ENCODE results near the gene SRPK1. TPM values are rescaled to one million over a fixed set of nuclear protein-coding genes. Genes with fewer than 3 reads are reported as not detected.

The SRPK1 gene
- total RNA-seq, 3 donors from 2014 or later (not counting 1 experiment from before 2014, with no cell fraction given), result 38.6 to 63.8 (median 43.2) TPM

DNA sequence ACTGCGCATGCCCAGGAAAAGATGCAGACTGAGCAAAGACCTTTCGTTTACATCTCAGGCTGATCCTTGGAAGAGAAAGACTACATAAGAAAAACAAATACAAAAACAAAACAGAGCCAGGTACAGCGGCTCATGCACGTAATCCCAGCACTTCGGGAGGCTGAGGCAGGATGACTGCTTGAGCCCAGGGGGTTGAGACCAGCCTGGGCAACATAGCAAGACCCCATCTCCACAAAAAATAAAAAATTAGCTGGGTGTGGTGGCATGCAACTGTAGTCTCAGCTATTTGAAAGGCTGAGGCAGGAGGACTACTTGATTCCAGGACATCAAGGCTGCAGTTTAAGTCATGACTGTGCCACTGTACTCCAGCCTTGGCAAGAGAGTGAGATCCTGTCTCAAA lies 41.7 kb downstream of the SRPK1 start:
- Histone ChIP-seq H3K9me3 (ENCODE audit: control insufficient read depth, insufficient read depth, low read length) (no peaks in the 10 kb centered on the region), H3K4me3 (ENCODE audit: low read length) (no peak overlapping the region), H3K27me3 (ENCODE audit: control insufficient read depth, insufficient read depth, low read length) (no peaks in the 10 kb centered on the region), H3K4me1 (ENCODE audit: control insufficient read depth, insufficient read depth, low read length) (no peaks in the 10 kb centered on the region), H3K27ac (ENCODE audit: low read length) (no peak overlapping the region), H3K36me3 (ENCODE audit: control insufficient read depth, insufficient read depth, low read length) (peaks cover 20% of the 10 kb centered on the region)
- H3K9me3 Mint-ChIP-seq, result peaks cover 6 to 11% of the 10 kb centered on the region in 2 donors
- WGBS (ENCODE audit: insufficient coverage), result 99% methylated on average over 5 of the region's 5 CpGs
- intact Hi-C loops (cut with micrococcal nuclease), result no loop called here
- TF ChIP-seq, protein P1, sequence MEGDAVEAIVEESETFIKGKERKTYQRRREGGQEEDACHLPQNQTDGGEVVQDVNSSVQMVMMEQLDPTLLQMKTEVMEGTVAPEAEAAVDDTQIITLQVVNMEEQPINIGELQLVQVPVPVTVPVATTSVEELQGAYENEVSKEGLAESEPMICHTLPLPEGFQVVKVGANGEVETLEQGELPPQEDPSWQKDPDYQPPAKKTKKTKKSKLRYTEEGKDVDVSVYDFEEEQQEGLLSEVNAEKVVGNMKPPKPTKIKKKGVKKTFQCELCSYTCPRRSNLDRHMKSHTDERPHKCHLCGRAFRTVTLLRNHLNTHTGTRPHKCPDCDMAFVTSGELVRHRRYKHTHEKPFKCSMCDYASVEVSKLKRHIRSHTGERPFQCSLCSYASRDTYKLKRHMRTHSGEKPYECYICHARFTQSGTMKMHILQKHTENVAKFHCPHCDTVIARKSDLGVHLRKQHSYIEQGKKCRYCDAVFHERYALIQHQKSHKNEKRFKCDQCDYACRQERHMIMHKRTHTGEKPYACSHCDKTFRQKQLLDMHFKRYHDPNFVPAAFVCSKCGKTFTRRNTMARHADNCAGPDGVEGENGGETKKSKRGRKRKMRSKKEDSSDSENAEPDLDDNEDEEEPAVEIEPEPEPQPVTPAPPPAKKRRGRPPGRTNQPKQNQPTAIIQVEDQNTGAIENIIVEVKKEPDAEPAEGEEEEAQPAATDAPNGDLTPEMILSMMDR (IDR thresholded peaks at IDR 0.05), result no peak
- H3K36me3 Mint-ChIP-seq, result peaks cover 28% of the 10 kb centered on the region
- DNase-seq (no peak), ATAC-seq (no peak)
- H3K4me3 Mint-ChIP-seq, result no peak overlapping the region
- H3K27ac Mint-ChIP-seq, result no peak overlapping the region
- peaks cover 0 to 10% of the 10 kb centered on the region in 2 donors for H3K4me1 Mint-ChIP-seq
- H3K27me3 Mint-ChIP-seq (ENCODE audit: low read depth in 2 of 2), result no peaks in the 10 kb centered on the region

DNA sequence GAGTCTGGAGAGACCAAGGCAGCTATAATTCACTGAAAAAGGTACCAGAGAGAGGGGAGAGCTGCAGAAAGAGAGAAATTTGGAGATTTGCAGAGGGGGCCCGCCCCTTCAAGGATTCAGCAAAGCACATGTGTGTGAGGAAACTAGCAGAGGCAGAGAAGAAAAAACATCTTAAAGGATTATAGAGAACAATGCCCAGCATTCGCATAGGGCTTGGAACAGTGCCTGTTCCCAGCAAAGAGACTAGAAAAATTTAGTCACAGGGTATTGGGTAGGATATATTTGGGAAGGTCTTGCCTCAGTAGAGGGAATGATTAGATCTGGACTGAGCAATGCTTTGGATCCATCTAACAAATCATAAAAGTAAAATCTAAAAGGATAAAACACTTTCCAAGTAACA lies 44.0 kb downstream of the SRPK1 start:
- intact Hi-C loops (cut with micrococcal nuclease), result no loop called here
- H3K4me1 ChIP-seq (ENCODE audit: control insufficient read depth, insufficient read depth, low read length), result no peaks in the 10 kb centered on the region
- DNase-seq (no peak), ATAC-seq (no peak)
- no peak overlapping the region for H3K4me3 Mint-ChIP-seq
- peaks cover 24% of the 10 kb centered on the region for H3K36me3 ChIP-seq (ENCODE audit: control insufficient read depth, insufficient read depth, low read length)
- no peaks in the 10 kb centered on the region for H3K27me3 ChIP-seq (ENCODE audit: control insufficient read depth, insufficient read depth, low read length)
- no peaks in the 10 kb centered on the region for H3K9me3 ChIP-seq (ENCODE audit: control insufficient read depth, insufficient read depth, low read length)
- H3K36me3 Mint-ChIP-seq, result peaks cover 26% of the 10 kb centered on the region
- no peak overlapping the region for H3K27ac ChIP-seq (ENCODE audit: low read length)
- no peaks in the 10 kb centered on the region for H3K27me3 Mint-ChIP-seq (ENCODE audit: low read depth in 2 of 2)
- H3K4me1 Mint-ChIP-seq, result no peaks in the 10 kb centered on the region
- 98% methylated on average over 2 of the region's 2 CpGs for WGBS (ENCODE audit: insufficient coverage)
- no peak overlapping the region for H3K27ac Mint-ChIP-seq
- TF ChIP-seq, protein P1 (IDR thresholded peaks at IDR 0.05), result no peak
- H3K9me3 Mint-ChIP-seq, result peaks cover 5 to 10% of the 10 kb centered on the region in 2 donors
- no peak overlapping the region for H3K4me3 ChIP-seq (ENCODE audit: low read length)

DNA sequence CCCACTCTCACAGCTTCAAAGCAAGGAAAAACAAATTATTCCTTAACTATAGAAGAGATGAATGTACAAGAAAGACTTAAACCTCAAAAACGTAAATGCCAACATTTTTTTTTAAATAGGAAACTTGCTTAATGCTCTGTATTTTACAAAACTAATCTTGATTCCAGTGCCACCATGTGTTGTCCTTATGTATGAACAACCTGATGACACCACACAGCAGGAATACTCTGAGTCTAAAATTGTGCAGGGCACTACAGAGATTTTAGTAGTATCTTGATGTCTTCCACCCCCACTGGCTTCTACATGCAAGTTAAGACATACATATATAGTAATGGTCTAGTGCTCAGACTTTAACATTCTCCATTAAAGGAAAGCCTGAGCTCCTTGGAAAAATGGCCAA lies 46.2 kb downstream of the SRPK1 start:
- Mint-ChIP-seq H3K27ac (no peak overlapping the region), H3K4me1 (peaks cover 0 to 8% of the 10 kb centered on the region in 2 donors), H3K4me3 (no peak overlapping the region), H3K27me3 (ENCODE audit: low read depth in 2 of 2) (no peaks in the 10 kb centered on the region), H3K36me3 (peaks cover 7% of the 10 kb centered on the region), H3K9me3 (peaks cover 0 to under 1% of the 10 kb centered on the region in 2 donors)
- H3K27ac ChIP-seq (ENCODE audit: low read length), result no peak overlapping the region
- DNase-seq, result no peak
- no peak for ATAC-seq
- H3K9me3 ChIP-seq (ENCODE audit: control insufficient read depth, insufficient read depth, low read length), result no peaks in the 10 kb centered on the region
- no peak overlapping the region for H3K4me3 ChIP-seq (ENCODE audit: low read length)
- no peaks in the 10 kb centered on the region for H3K27me3 ChIP-seq (ENCODE audit: control insufficient read depth, insufficient read depth, low read length)
- intact Hi-C loops (cut with micrococcal nuclease), result no loop called here
- WGBS (ENCODE audit: insufficient coverage), result no CpG with 5 or more reads among the region's 1 CpG
- TF ChIP-seq, protein P1 (IDR thresholded peaks at IDR 0.05), result no peak
- H3K36me3 ChIP-seq (ENCODE audit: control insufficient read depth, insufficient read depth, low read length), result peaks cover 26% of the 10 kb centered on the region
- no peaks in the 10 kb centered on the region for H3K4me1 ChIP-seq (ENCODE audit: control insufficient read depth, insufficient read depth, low read length)

DNA sequence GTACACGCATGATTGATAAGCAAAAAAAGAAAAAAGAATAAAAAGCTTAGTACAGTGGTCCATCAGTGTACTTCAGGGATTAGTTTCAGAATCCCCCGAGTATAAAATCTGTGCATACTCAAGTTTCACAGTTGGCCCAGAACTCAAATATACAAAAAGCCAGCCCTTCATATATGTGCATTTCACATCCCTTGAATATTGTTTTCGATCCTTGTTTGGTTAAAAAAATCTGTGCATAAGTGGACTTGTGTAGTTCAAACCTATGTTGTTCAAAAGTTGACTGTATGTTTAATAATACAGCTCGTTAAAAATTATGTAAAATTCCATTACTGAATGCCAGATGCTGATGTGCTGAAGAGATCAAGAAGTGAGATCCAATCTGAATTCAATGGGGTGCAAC lies 61.5 kb downstream of the SRPK1 start:
- Mint-ChIP-seq H3K4me1 (peaks cover 9 to 11% of the 10 kb centered on the region in 2 donors), H3K27me3 (ENCODE audit: low read depth in 2 of 2) (no peaks in the 10 kb centered on the region), H3K36me3 (peaks cover 19% of the 10 kb centered on the region), H3K27ac (no peak overlapping the region), H3K9me3 (no peaks in the 10 kb centered on the region), H3K4me3 (no peak overlapping the region)
- ATAC-seq, result no peak
- TF ChIP-seq, protein P1 (IDR thresholded peaks at IDR 0.05), result no peak
- no peak for DNase-seq
- no peak overlapping the region for H3K4me3 ChIP-seq (ENCODE audit: low read length)
- peaks cover 41% of the 10 kb centered on the region for H3K36me3 ChIP-seq (ENCODE audit: control insufficient read depth, insufficient read depth, low read length)
- intact Hi-C loops (cut with micrococcal nuclease), result no loop called here
- no peaks in the 10 kb centered on the region for H3K27me3 ChIP-seq (ENCODE audit: control insufficient read depth, insufficient read depth, low read length)
- WGBS (ENCODE audit: insufficient coverage), result 93% methylated on average over 3 of the region's 4 CpGs
- H3K27ac ChIP-seq (ENCODE audit: low read length), result no peak overlapping the region
- H3K9me3 ChIP-seq (ENCODE audit: control insufficient read depth, insufficient read depth, low read length), result no peaks in the 10 kb centered on the region
- H3K4me1 ChIP-seq (ENCODE audit: control insufficient read depth, insufficient read depth, low read length), result no peaks in the 10 kb centered on the region
